ENCODE results near the gene FIBP.

FIBP gene

DNA sequence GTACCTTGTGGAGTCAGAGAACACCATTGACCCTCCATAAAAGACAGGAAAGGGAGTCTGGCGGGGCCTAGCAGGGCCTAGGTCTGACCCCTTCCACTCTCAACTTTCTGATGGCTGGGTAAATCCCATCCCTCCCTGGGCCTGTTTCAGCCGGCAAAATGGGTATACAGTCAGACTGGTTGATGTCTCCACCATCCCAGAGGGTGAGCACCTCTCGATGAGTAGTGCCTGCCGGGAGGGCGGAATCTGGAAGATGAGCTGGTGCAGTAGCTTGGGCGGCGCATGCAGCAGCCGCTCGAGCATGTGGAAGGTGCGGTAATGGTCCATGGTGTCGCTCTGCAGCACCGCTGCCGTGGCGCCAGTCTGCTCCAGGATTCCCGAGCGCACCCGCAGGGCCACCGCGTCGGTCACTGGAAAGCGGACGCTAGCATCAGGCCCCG lies 528 bp downstream of the FIBP start:
- no peak for DNase-seq

- DNase-seq, result no peak
These were observed 1.2 kb downstream of the FIBP start for GRCh38 chr11:65886826-65887722.

- no peak for DNase-seq
These were observed 2.3 kb downstream of the FIBP start for GRCh38 chr11:65885808-65886536.

DNA sequence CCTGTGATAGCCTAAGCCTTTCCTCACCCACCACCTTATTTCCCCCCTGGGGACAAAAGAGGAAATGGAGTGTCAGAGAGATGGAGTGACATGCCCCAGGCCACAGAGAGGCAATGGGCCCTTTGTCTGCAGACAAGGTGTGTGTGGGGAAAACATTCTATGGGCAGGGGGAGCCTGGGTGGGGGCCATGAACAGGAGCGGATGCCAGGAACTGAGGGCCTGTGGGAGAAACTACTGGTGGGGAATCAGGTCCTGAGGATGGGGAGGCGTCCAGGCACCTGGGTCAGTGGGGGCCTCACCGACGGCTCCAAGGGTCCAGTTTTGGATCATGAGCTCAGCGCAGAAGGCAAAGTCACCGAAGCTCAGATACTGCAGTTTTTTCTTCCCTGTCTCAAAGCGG lies 3.0 kb downstream of the FIBP start:
- DNase-seq, result no peak

- peak; percentile 65 for DNase-seq
These were observed 3.6 kb downstream of the FIBP start for GRCh38 chr11:65884716-65885092.

GRCh38 chr11:65883786-65884715 lies 4.2 kb downstream of the FIBP start:
- no peak for DNase-seq

DNA sequence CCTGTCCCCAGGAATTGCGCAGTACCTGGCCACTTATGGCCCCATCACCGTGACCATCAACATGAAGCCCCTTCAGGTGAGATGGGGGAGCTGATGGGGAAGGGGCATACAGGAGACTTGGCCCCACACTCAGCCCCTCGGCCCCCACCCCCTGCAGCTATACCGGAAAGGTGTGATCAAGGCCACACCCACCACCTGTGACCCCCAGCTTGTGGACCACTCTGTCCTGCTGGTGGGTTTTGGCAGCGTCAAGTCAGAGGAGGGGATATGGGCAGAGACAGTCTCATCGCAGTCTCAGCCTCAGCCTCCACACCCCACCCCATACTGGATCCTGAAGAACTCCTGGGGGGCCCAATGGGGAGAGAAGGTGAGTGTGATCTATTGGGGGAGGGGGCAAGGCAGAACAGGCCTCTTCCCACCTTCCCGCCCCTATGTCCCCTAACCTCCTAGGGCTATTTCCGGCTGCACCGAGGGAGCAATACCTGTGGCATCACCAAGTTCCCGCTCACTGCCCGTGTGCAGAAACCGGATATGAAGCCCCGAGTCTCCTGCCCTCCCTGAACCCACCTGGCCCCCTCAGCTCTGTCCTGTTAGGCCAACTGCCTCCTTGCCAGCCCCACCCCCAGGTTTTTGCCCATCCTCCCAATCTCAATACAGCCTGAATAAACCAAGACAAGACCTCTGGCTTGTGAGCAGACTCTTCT lies 5.1 kb downstream of the FIBP start:
- no peak for DNase-seq

DNA sequence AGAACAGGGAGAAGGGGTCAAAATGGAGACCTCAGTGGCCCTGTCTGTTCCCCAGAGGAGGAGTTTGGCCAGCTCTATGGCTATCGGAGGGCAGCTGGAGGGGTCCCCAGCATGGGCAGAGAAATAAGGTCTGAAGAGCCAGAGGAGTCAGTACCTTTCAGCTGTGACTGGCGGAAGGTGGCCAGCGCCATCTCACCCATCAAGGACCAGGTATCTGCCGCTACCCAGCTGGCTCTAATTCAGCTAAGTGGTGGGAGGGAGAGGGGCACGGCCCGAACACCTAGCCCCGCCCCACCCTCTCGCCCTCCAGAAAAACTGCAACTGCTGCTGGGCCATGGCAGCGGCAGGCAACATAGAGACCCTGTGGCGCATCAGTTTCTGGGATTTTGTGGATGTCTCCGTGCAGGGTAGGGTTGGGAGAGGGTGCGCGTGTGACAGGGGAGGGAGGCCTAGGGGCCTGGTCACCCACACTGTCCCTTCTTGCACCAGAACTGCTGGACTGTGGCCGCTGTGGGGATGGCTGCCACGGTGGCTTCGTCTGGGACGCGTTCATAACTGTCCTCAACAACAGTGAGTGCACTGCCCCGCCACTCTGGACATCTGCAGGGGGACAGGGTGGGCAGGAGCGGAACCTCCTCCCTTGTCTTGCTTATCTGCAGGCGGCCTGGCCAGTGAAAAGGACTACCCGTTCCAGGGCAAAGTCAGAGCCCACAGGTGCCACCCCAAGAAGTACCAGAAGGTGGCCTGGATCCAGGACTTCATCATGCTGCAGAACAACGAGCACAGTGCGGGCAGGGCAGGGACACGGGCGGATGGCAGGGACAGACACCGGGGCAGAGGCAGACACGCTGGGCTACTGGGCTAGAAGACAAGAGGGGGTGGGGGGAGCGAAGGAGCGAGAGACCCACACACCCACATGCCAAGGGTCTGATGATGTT lies 5.9 kb downstream of the FIBP start:
- no peak for DNase-seq

DNA sequence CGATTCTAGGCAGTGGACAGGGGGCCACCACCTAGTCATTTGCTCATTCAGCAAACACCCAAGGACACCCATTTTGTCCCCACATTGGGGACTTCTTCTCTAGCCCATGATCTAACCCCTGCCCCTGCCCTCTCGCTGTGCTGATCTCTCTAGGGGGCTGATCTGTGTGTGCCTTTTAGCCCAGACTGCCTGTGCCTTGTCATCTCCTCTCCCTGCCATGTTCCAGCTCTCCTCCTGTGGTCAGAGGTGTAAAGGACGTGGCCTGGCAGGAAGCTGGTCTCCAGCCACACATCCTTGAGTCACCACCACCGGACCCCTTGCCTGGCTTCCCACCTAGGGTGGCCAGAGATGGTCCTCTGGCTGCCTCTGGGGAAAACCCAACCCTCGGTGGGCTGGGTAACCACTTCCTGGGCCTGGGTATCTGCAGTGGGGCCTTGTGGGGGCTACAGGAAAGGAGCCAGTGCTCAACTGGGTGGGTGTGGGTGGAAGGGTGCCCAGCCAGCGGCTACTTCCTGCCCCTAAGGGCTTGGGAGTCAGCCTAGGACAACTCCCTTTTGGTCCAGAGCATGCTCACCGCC lies 7.3 kb downstream of the FIBP start:
- no peak for DNase-seq

DNA sequence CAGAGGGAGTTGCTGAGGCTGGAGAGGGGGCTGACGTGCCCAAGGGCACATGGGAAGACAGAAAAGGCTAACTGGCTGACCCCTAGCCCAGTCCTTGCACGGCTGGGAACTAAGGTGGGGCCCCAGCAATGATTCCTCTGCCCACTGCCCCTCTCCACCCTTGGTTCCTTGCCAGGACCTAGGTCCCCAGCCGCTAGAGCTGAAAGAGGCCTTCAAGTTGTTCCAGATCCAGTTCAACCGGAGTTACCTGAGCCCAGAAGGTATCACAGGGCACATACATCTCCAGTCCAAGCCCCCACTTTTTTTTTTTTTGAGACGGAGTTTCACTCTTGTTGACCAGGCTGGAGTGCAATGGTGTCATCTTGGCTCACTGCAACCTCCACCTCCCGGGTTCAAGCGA lies 8.2 kb downstream of the FIBP start:
- DNase-seq, result no peak

GRCh38 chr11:65879617-65880016 lies 8.7 kb downstream of the FIBP start, which contains the start of gene CTSW:
CTSW (plus strand) TSS chr11:65879837; CDS start chr11:65879855, 18 bp downstream.
- no peak for DNase-seq

DNA sequence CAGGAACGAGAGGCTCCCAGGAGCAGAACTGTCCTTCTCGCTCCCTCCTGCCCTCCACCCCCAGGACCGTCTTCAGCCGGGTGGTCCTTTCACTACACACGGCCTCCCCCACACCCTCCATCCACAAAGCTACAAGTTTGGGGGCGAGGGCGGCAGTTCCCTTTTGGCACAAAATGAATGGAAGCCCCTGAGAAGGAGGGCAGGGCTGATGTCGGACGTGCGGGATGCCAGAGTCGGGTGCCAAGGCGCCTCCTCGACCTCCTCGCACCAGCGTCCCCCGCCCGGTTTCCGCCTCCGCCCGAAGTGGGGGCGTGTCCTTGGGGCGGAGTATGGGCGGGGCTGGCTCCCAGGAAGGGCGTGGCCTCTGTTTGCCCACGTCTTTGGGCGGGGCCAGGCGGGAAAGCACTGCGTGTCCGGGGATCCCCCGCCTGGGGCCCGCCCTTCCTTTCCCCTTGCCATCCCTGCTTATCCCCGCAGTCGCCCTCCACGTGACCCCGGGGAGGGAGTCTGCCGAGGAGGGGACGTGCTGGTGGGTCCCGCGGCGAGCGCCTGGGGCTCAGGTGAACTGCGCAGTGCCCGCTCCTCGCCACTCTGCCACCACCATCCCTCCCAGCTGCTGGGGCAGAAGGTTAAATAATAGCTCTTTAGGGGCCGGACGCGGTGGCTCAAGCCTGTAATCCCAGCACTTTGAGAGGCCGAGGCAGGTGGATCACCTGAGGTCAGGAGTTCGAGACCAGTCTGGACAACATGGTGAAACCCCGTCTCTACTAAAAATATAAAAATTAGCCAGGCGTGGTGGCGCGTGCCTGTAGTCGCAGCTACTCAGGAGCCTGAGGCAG lies 14.7 kb downstream of the FIBP start:
- DNase-seq, result peak; percentile 90

DNA sequence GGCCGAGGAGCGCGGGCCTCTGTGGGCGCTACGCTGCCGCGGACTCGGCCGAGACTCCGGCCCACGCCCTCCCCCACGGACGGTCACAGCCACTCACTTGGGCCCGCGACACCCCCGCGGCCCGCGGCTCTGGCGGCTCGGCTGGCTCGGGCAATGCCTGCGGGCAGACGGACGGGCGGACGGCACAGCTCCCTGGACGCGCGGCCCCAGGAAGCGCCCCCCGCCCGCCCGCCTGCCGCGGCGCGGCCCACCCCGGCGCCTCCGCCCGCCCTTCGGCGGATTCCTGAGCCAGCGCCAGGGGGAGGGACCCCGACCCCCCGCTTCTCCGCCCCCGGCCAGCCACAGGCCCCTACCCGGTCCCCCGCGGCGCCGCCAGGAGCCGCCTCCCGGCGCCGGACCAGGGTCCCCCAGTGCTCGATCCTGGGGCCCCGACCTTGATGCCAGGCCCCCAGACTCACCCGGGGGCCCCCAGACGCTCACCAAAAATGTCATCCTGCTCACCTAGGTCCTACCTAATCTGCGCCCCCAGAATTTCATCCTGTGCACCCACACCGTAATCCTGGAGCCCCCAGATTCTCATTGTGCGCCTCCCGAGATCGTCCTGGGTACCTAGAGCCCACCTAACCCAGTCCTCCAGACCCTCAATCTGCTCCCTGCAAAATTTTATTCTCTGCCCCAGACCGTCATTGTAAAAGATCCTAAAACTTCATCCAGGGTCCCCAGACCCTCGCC lies 15.5 kb downstream of the FIBP start, which contains the start of gene EFEMP2:
EFEMP2 (minus strand) TSS at position 215 of the 732 bp plus-strand sequence. CDS start 446 bp downstream, outside the sequence.
- no peak for DNase-seq

GRCh38 chr11:65871811-65872548 lies 16.3 kb downstream of the FIBP start:
- DNase-seq, result no peak

DNA sequence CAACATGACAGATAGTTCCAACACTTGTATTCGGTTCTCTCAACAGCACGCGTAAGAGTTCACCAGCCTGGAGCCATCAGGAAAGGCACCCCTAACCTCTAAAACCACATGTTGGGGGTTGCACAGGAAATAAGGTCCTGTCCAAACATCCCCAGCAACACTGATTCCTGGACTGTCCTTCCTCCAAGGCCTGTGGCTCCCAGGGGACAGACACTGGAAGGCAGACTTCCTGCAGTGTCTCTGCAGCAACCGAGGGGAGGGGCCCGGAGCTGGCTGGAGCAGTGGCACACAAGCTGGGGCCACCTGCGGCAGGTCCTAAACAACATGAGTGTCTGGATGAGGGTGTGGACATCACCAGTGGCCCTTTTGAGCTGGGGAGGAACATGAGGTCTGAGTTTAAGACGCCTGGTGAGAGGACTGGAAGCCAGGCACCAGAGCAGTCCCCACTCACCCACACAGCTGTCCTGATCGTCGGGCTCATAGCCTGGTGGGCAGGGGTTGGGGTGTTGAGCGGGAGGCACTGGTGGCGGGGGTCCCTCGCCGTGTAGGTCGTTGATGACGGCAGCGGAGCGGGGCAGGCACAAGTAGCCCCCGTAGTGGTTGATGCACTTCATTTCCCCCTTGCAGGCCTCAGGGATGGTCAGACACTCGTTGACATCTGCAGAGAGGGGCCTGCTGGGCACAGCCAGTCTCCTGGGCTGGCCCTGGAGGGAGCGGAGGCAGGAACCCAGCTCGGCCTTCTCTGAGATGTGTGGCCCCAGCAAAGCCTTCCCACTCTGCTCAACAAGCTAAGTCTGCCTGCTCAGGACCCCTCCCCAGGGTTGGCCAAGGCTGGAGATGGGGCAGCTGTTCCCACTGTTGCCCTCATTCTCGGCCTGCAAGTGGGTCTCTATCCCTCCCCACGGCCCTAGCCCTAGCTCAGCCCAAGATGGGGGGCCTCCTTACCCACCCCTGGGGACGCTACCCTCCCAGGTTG lies 17.3 kb downstream of the FIBP start:
- DNase-seq, result no peak

GRCh38 chr11:65870307-65870658 lies 18.0 kb downstream of the FIBP start:
- DNase-seq, result no peak

Measured in NCI-H2227 treated with DMSO at 0.1 percent for 48 hours (cell line).